PFSK-1 (cell line): ENCODE data around the gene PHACTR2.

Source experiments
- POLR2AphosphoS5 ChIP-seq: IDR thresholded peaks from 2 replicates; pipeline ENCODE4 v1.6.1; 2012; ENCODE audit warnings: low read depth, mild to moderate bottlenecking, control low read depth, low read length, moderate library complexity
- SIN3A ChIP-seq: IDR thresholded peaks from 2 replicates; pipeline ENCODE4 v1.6.1; 2012; ENCODE audit warnings: mild to moderate bottlenecking, low read length, moderate library complexity, borderline replicate concordance; ENCODE audit not compliant: insufficient read depth
- TAF1 ChIP-seq: IDR thresholded peaks from 2 replicates; pipeline ENCODE4 v1.6.1; 2012; ENCODE audit warnings: low read length, control low read depth, borderline replicate concordance; ENCODE audit not compliant: insufficient read depth

DNA sequence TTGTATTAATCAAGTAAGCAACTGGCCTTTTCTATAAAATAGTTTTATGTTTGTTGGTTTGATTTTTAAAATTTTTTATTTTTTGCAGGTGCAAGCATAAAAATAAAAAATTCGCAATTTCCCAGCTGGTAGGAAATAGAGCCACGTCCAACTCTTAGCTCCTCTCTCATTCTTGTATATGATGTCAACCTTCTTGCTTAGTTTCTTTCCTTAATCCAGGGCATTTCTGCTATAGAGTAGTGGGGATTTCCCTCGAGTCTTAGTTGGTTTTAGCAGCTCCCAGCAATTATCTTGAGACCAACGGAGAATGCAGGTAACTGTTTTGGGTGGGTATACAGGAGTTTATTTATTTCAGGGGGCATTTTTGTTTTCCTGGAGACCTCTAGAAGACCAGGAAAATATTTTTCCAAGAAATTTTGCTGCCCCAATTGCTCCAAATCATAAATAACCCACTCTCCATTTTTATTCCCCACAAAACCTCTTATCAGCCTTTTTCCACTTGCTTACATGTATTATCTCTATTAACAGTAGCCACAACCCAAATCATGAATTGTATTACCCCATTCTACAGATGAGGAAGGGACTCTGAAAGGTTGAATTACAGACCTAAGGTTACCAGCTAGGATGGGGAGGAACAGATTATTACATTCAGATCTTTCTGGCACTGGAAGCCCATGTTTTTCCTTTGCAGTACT lies 18.4 kb downstream of the PHACTR2 start:
- TF ChIP-seq POLR2AphosphoS5 (no peak), TAF1 (no peak), SIN3A (no peak)
